ENCODE data around the gene SMIM45.
A peak's percentile ranks its signal among the peaks of the same experiment; 100 is the strongest.

The SMIM45 gene

GRCh38 chr22:42001121-42001520 is 49.2 kb downstream of the SMIM45 start:
- Histone ChIP-seq H3K27ac (ENCODE audit: insufficient read length, low read depth, low read length) (no peak overlapping the region), H3K4me1 (ENCODE audit: insufficient read depth, low read length) (no peaks in the 10 kb centered on the region), H2BK120ac (ENCODE audit: low read depth, low read length, poor library complexity, severe bottlenecking) (no peak overlapping the region), H4K20me1 (ENCODE audit: control insufficient read depth, insufficient read depth, insufficient read length) (no peaks in the 10 kb centered on the region), H3K79me1 (ENCODE audit: insufficient read depth, low read depth, low read length, poor library complexity, severe bottlenecking) (no peaks in the 10 kb centered on the region), H3K27me3 (ENCODE audit: insufficient read depth, low read length) (no peaks in the 10 kb centered on the region), H2BK15ac (ENCODE audit: low read depth, low read length) (no peak overlapping the region), H4K8ac (replicated peaks; ENCODE audit: insufficient read length, low read depth, low read length) (no peak overlapping the region), H2BK20ac (ENCODE audit: low read depth, low read length, poor library complexity, severe bottlenecking) (no peak overlapping the region), H4K91ac (ENCODE audit: insufficient read length, low read depth, low read length) (no peak overlapping the region), H3K79me2 (ENCODE audit: insufficient read depth, low read length) (no peaks in the 10 kb centered on the region), H3K9ac (ENCODE audit: extremely low read depth, insufficient read length, low read length) (no peak overlapping the region), H3K4ac (ENCODE audit: low read depth, low read length) (no peak overlapping the region), H3T11ph (ENCODE audit: low read length) (no peak overlapping the region), H3K14ac (ENCODE audit: insufficient read depth, low read length) (no peak overlapping the region), H2AK5ac (ENCODE audit: insufficient read length, low read length) (no peak overlapping the region), H4K5ac (ENCODE audit: insufficient read length, low read depth, low read length) (peak overlapping the region; percentile 41), H3K18ac (ENCODE audit: insufficient read length, low read depth, low read length) (no peak overlapping the region), H2BK5ac (ENCODE audit: insufficient read length, low read length) (no peak overlapping the region), H3K9me3 (ENCODE audit: control insufficient read depth, low read depth, low read length) (no peaks in the 10 kb centered on the region), H2AFZ (ENCODE audit: low read length) (no peak overlapping the region), H2BK12ac (ENCODE audit: insufficient read length, low read depth, low read length) (no peak overlapping the region), H3K56ac (ENCODE audit: insufficient read length, low read depth, low read length) (no peak overlapping the region), H3K23me2 (ENCODE audit: insufficient read length, low read depth, low read length, poor library complexity, severe bottlenecking) (no peaks in the 10 kb centered on the region), H3K23ac (ENCODE audit: insufficient read length, low read depth, low read length) (no peak overlapping the region), H3K4me2 (ENCODE audit: insufficient read depth, insufficient read length, low read length) (no peak overlapping the region)
- Mint-ChIP-seq H3K4me1 (peaks cover 6% of the 10 kb centered on the region in 2 experiments; a peak in 3 of 4 replicates), H3K36me3 (ENCODE audit: insufficient read depth in 1 of 3, low read depth in 3 of 3) (peaks cover 0 to 4% (median under 1%) of the 10 kb centered on the region in 3 experiments; a peak in 6 of 7 replicates), H3K27ac (no peak overlapping the region), H3K4me3 (no peak overlapping the region), H3K9me3 (no peaks in the 10 kb centered on the region; a peak in 1 of 5 replicates), H3K27me3 (ENCODE audit: low read depth) (peaks cover 43% of the 10 kb centered on the region)
- no peak for TF ChIP-seq CTCF (conservative IDR thresholded peaks at IDR 0.05)
- no CpG with 5 or more reads among the region's 8 CpGs for whole genome bisulfite sequencing (ENCODE audit: extremely low coverage, insufficient read length, low lambda C conversion rate)
- DNase-seq, result no peak
